RKO (cell line): Measurements from ENCODE around the gene ZNF512.
"Not testable (repeated sequence)": the region's sequence is repeated elsewhere in the genome, so short reads cannot be mapped to it uniquely, and the experiment has no call there.

ENCODE experiments used
- DNase-seq: peaks from one replicate; pipeline ENCODE4 v3.0.0-alpha.2; 2016; ENCODE audit warnings: low spot score

Gene ZNF512, protein sequence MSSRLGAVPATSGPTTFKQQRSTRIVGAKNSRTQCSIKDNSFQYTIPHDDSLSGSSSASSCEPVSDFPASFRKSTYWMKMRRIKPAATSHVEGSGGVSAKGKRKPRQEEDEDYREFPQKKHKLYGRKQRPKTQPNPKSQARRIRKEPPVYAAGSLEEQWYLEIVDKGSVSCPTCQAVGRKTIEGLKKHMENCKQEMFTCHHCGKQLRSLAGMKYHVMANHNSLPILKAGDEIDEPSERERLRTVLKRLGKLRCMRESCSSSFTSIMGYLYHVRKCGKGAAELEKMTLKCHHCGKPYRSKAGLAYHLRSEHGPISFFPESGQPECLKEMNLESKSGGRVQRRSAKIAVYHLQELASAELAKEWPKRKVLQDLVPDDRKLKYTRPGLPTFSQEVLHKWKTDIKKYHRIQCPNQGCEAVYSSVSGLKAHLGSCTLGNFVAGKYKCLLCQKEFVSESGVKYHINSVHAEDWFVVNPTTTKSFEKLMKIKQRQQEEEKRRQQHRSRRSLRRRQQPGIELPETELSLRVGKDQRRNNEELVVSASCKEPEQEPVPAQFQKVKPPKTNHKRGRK

DNA sequence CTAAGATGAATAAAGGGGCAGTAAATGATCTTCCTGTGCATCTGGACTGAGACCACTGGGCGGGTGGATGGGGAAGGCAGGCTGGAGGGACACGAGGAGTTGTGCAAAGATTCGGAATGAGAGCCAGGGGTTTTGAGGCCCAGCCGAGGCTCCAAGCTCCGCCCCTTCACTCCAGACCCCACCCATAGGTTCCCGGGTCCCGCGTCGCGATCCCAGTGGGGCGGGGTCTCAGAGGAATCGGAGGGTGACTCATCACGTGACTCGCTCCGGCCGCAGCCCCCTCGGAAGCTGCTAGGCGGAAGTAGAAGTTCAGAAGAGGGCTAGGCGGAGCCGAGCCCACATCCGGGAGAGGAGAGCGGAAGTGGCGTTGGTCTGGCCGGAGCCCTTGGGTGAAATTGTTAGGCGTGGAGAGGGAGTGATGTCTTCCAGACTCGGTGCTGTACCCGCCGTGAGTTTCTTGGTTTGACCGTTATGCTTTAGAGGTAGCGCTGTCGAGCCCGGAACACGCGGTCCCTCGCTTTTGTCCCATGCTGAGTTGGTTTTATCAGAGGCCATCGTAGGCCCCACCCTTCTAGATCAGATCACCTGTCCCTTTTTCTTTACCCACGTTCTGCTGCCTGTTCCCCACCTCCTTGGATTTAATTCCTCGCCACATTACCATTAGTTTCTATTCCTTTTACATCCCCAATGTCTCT is at the start of gene ZNF512:
Gene ZNF512, plus strand, starts transcription at position 348 of the 695 bp plus-strand sequence. Its CDS starts 71 bp downstream, at position 419.
- peak; percentile 96 for DNase-seq

DNA sequence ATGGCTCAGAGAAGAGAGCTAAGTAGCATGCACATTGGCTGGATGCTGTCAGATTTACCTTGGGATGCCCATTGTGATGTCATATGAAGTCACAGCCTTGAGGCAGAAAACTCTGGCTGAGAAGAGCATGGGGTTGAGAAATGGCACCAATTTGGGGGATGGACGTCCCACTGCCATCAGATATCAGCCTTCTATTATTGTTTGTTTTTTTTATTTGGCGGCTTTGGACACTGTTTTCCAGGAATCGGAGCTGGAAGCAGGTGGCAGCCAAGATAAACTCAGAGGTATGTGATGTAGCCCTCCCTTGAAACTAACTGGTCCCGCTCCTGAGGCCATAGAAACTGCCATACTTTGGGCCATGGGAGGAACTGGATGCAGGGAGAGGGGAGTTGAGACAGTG is 45.6 kb upstream of the ZNF512 start:
- no peak for DNase-seq

DNA sequence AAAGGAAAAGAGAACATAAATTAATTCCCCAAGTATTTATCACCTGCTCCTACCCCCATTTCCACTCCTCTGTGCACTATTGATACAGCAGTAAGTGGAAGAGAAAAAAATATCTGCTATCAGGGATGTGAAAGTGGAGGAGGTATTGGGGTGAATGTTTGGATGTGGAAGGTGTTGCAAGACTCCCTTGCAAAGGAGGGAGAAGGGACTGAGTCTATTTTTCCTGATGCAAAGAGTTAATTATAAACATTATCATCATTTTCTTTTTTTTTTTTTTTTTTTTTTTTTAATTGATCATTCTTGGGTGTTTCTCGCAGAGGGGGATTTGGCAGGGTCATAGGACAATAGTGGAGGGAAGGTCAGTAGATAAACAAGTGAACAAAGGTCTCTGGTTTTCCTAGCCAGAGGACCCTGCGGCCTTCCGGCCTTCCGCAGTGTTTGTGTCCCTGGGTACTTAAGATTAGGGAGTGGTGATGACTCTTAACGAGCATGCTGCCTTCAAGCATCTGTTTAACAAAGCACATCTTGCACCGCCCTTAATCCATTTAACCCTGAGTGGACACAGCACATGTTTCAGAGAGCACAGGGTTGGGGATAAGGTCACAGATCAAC is 43.9 kb upstream of the ZNF512 start:
- not testable (repeated sequence) for DNase-seq

DNA sequence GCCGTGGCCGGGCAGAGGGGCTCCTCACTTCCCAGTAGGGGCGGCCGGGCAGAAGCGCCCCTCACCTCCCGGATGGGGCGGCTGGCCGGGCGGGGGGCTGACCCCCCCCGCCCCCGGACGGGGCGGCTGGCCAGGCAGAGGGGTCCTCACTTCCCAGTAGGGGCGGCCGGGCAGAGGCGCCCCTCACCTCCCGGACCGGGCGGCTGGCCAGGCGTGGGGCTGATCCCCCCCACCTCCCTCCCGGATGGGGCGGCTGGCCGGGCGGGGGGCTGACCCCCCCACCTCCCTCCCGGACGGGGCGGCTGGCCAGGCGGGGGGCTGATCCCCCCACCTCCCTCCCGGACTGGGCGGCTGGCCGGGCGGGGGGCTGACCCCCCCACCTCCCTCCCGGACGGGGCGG is 43.2 kb upstream of the ZNF512 start:
- not testable (repeated sequence) for DNase-seq

DNA sequence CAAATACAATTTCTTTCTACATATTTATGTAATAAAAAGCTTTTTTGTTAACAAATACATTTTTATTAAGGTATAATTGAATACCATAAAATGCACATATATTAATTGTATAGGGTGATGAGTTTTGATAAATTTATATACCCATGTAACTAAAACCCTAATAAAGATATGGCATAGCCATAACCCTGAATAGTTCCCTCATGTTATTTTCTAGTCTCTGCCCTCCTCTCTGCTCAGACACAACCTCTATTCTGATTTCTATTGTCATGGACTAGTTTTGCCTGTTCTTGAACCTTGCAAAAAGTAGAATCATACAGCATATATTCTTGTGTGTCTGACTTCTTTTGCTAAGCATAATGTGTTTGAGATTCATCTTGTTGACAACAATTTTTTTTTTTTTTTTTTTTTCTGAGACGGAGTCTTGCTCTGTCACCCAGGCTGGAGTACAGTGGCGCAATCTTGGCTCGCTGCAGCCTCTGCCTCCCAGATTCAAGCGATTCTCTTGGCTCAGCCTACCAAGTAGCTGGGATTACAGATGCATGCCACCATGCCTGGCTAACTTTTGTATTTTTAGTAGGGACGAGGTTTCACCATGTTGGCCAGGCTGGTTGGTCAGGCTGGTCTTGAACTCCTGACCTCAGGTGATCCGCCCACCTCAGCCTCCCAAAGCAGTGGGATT is 38.6 kb upstream of the ZNF512 start:
- no peak for DNase-seq

DNA sequence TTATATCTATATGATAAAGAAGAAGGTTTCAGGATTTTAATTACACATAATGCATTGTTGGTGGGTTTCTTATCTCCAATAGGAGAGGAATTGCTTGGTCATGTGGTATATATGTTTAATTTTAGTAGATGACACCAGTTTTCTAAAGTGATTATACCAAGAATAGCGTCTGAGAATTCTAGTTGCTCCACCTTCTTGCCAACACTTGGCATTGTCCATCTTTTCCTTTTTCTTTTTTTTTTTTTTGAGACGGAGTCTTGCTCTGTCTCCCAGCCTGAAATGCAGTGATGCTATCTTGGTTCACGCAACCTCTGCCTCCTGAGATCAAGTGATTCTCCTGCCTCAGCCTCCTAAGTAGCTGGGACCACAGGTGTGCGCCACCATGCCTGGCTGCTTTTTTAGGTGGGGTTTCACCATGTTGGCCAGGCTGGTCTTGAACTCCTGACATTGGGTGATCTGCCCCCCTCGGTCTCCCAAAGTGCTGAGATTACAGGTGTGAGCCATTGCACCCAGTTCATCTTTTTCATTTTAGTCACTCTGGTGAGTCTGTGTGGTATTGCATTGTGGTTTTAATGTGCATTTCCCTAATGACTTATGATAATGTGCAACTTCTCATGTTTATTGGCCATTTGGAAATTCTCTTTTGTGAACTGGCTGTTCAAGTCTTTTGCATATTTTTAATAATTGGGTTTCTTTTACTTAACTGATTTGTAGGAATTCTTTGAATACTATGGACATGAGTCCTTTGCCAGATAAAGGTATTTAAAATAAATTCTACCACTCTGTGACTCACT is 37.3 kb upstream of the ZNF512 start:
- peak; percentile 60 for DNase-seq

DNA sequence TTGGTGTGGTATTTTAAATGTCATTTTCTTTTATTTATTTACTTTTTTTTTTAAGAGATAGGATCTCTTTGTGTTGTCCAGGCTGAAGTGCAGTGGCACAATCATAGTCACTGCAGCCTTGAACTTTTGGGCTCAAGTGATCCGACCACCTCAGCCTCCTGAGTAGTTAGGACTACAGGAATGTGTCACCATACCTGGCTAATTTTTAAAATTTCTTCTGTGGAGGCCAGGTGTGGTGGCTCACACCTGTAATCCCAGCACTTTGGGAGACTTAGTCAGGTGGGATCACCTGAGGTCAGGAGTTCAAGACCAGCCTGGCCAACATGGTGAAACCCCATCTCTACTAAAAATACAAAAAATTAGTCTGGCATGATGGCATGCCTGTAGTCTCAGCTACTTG is 33.5 kb upstream of the ZNF512 start:
- no peak for DNase-seq

DNA sequence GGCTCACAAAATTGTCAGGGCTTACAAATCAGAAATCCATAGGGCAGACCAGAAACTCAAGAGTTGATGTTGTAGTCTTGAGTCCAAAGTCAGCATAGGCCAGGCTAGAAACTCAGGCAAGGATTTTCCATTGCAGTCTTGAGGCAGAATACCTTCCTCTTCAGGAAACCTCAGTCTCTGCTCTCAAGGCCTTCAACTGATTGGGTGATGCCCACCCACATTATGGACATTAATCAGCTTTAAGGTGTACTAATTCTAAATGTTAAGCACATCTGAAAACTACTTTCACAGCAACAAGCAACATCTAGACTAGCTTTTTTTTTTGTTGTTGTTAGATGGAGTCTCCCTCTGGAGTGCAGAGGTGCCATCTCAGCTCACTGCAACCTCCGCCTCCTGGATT is 31.3 kb upstream of the ZNF512 start:
- DNase-seq: no peak

DNA sequence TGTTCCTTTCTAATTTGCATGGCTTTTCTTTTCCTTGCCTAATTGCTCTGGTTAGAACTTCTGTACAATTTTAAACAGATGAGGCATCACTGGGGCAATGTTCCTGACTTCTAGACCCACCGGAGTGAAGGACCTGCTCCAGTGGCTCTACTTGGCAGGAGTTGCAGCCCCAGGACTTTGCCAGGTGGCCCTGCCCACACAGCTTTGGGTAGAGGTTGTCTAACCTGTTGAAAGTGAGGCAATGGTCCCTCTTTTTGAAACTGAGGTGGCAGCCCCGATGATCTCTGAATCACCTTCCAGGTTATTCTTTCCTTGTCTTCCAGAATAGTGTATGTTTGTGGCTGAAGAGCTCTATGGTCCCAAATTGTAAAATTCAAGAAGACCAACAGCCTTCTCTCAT is 29.9 kb upstream of the ZNF512 start:
- no peak for DNase-seq

DNA sequence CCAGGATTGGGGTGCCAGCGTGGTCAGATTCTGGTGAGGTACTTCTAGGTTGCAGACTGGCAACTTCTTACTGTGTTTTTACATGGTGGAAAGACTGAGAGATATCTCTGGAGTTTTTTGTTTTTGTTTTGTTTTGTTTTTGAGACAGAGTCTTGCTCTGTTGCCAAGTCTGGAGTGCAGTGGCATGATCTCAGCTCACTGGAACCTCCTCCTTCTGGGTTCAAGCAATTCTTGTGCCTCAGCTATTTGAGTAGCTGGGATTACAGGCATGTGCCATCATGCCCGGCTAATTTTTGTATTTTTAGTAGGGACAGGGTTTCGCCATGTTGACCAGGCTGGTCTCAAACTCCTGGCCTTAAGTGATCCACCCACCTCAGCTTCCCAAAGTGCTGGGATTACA is 28.4 kb upstream of the ZNF512 start:
- not testable (repeated sequence) for DNase-seq

DNA sequence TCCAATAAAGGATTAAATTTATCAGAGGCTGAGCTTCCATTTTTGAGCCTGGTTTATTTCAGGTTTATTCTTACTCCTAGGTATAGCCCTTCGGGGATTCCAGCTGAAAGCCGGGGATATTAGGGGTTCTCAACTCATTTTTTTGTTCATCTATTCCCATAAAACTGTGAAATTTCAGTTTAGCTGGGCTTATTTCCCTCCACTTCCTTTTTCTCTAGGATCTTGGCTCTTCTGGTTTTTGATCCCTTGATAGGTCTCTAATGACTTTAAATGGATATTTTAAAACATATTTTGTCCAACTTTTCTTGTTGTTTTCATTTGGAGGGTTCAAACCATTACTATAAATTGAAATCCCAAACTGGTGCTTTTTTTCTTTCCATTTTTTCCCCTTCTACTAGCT is 23.6 kb upstream of the ZNF512 start:
- no peak for DNase-seq

DNA sequence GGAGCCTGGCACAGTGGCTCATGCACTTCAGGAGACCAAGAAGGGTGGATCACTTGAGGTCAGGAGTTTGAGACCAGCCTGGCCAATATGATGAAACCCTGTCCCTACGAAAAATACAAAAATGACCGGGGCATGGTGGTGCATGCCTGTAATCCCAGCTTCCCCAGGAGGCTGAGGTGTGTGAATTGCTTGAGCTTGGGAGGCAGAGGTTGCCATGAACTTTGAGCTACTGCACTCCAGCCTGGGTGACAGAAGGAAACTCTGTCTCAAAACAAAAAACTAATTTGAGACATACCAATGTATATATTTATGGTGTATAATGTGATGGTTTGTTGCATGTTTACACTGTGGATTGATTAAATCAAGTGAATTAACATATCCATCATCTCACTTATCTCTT is 21.8 kb upstream of the ZNF512 start:
- no peak for DNase-seq

DNA sequence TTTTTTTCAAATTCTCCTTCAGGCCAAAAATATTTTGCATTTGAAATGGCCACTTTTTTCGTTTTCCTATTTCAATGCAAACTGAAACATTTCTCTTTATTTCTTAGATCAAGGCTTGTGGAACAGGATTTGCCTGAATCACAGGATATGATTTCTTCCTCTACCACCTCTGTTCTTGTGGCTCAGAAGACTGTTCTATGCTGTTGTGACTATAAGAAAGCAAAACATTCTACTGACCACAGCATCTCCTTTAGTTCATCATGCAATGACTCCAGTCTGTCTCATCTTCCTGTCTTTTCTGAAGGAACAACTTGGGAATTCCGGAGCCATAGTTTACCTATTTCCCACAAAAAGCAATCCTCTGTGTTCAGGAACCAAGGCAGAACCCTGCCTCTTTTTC is 16.2 kb upstream of the ZNF512 start:
- peak; percentile 83 for DNase-seq

DNA sequence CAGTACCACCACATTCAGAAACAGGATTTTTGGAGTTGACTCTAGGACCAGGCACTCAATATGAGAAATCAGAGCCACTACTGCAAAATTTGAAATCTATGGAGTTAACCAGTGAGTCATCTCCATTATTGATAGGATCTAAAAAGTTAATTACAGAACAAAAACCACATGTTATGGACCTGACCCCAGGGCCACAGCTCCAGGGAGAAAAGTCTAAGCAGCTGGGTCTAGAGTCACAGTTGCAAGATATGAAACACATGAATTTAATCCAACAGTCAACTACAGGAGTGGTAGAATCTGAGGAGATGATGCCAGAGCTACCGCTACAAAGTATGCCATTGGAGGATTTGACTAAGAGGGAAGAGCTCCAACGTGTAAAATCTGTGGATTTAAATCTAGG is 13.4 kb upstream of the ZNF512 start:
- no peak for DNase-seq

DNA sequence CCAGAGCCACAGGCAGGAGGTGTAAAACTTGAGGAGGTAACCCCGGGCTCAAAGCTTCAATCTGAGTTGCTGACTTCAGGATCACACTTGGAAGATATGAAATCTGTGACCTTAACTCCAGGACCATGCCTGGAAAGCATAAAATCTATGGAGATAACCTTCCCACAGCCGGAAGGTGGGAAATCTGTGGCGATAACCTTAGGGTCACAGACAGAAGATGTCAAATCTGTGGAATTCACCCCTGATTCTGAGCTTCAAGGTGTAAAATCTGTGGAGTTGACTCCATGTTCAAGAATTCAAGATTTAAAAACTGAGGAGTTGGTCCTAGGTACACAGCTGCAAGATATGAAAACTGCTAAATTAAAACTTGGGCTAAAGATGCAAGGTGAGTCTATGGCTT is 11.6 kb upstream of the ZNF512 start:
- no peak for DNase-seq

DNA sequence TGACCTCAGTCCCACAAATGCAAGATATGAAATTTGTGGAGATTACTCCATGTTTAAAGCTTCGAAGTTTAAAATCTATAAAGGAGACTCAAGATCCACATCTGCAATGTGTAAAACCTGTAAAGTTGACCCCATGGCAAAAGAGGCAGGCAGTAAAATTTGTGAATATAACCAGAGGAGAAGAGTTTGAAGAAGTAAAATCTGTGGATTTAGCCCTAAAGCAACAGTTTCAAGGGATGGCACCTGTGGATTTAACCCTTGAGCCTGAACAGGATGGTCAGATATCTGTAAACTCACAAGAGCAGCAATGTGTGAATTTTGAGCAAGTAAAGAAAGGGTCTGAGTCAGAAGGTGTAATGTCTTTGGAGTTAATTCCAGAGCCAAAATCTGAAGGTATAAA is 11.2 kb upstream of the ZNF512 start:
- no peak for DNase-seq

DNA sequence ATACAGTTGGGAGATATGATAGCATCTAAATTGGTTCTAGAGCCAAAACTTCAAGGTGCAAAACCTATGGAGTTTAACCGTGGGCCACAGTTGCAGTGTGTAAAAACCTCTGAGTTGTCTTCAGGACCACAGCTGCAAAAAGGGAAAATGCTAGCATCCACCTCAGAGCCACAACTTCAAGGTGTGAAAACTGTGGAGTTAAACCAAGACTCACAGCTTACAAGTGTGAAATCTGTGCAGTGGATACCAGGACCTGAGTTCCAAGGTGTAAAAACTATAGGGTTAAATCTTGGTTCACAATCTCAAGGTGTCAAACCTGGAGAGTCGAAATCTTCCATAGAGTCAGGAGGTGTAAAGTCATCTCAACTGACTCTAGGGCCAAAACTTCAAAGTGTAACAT is 10.4 kb upstream of the ZNF512 start:
- DNase-seq: no peak

DNA sequence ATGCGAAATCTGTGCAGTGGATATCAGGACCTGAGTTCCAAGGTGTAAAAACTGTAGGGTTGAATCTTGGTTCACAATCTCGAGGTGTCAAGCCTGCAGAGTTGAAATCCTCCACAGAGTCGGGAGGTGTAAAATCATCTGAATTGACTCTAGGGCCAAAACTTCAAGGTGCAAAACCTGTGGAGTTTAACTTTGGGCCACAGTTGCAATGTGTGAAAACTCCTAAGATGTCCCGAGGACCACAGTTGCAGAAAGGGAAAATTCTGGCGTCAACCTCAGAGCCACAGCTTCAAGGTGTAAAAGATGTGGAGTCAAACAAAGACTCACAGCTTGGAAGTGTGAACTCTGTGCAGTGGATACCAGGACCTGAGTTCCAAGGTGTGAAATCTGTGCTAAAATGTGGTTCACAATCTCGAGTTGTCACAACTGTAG is 9.8 kb upstream of the ZNF512 start:
- no peak for DNase-seq

DNA sequence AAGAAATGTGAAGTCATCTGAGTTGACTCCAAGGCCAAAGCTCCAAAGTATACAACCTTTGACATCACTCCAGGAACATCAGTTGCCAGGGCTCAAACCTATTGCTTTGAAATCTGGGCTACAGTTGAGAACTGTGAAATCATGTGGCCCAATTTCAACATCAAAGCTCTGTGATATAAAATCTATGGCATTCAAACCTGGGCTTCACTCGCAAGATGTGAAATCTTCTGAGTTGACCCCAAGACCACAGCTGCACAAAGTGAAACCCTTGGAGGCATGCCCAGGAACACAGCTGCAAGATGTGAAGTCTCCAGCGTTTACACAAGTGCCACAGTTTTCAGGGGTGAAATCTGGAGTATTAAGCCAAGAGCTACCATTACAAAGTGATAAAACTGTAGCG is 9.4 kb upstream of the ZNF512 start:
- DNase-seq: no peak

DNA sequence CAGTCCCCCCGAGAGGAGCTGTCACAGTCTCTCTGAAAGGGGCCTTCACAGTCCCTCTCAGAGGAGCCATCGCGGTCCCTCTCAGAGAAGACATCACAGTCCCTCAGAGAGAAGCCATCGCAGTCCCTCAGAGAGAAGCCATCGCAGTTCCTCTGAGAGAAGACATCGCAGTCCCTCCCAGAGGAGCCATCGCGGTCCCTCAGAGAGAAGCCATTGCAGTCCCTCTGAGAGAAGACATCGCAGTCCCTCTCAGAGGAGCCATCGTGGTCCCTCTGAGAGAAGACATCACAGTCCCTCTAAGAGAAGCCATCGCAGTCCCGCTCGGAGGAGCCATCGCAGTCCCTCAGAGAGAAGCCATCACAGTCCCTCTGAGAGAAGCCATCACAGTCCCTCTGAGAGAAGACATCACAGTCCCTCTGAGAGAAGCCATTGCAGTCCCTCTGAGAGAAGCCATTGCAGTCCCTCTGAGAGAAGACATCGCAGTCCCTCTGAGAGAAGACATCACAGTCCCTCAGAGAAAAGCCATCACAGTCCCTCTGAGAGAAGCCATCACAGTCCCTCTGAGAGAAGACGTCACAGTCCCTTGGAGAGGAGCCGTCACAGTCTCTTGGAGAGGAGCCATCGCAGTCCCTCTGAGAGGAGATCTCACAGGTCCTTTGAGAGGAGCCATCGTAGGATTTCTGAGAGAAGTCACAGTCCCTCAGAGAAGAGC is 1.3 kb upstream of the ZNF512 start:
- DNase-seq: no peak
